ENCODE data around the gene GALNT17. TPM values are rescaled to one million over a fixed set of nuclear protein-coding genes. Genes with fewer than 3 reads are reported as not detected.

Gene GALNT17
- total and polyA plus RNA-seq, 11 donors = 16.9 to 116 (median 73.1) TPM

DNA sequence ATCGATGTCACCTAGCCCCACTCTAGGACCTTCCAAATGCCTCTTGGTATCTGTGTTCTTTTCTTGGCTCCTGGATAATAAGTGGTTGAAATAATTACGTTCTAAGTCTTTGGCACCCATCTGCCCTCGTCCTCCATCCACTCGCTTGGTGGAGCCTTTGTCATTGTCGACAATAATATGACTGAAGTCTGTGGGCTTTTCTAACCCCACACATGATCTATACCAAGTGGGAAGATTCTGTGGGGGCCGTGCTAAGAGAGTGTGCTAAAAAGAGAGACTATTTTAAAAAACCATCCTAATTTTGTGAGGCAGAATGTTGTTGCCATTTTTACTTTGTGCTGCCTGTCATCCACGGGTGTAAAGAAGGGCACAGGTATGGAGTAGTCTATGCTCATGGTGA lies 113.1 kb downstream of the GALNT17 start:
- WGBS, 4 donors = 66 to 68% (median 67%) methylated on average over 7 of the region's 7 CpGs
- H3K36me3 ChIP-seq = no peaks in the 10 kb centered on the region
- intact Hi-C loops (cut with DNase I) = loop anchor here in 3 of 10 donors (10.0 kb wide), 2 partner anchors 160 to 490 kb away; no protein-coding TSS in a partner anchor
- H3K27me3 ChIP-seq = no peaks in the 10 kb centered on the region
- H3K27ac ChIP-seq = peak overlapping the region in 5 of 12 donors; percentile 39 to 75 (median 66)
- TF ChIP-seq, protein P1, sequence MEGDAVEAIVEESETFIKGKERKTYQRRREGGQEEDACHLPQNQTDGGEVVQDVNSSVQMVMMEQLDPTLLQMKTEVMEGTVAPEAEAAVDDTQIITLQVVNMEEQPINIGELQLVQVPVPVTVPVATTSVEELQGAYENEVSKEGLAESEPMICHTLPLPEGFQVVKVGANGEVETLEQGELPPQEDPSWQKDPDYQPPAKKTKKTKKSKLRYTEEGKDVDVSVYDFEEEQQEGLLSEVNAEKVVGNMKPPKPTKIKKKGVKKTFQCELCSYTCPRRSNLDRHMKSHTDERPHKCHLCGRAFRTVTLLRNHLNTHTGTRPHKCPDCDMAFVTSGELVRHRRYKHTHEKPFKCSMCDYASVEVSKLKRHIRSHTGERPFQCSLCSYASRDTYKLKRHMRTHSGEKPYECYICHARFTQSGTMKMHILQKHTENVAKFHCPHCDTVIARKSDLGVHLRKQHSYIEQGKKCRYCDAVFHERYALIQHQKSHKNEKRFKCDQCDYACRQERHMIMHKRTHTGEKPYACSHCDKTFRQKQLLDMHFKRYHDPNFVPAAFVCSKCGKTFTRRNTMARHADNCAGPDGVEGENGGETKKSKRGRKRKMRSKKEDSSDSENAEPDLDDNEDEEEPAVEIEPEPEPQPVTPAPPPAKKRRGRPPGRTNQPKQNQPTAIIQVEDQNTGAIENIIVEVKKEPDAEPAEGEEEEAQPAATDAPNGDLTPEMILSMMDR (IDR thresholded peaks at IDR 0.05) = no peak
- no peak for TF ChIP-seq POLR2A (IDR thresholded peaks at IDR 0.05)
- H3K4me1 ChIP-seq = peaks cover 0 to 24% (median under 1%) of the 10 kb centered on the region in 12 donors
- ATAC-seq (peak; percentile 33 to 56 (median 44)), DNase-seq (no peak)
- no peaks in the 10 kb centered on the region for H3K9me3 ChIP-seq
- no peak overlapping the region for H3K4me3 ChIP-seq

DNA sequence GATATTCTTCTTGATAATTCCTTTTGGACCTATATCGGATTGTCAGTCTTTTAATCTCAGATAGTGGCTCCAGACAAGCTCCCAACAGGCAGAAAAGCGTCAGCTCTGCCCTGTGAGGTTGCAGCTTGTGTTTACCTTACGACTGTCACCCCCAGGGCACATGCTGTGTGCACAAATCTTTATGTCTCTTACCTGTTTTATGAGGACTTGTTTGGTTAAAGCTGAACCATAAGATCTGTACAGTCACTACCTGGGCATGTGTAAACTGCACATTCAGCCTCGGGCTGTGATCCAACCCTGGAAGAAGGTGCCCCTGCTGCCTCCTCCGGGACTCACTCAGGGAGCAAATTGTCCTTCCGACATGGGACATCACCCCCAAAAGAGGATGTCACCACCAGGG lies 119.8 kb downstream of the GALNT17 start:
- Histone ChIP-seq H3K27me3 (no peaks in the 10 kb centered on the region), H3K9me3 (peaks cover 0 to 4% (median 0%) of the 10 kb centered on the region in 12 donors), H3K36me3 (no peaks in the 10 kb centered on the region), H3K4me1 (peaks cover 0 to 8% (median 0%) of the 10 kb centered on the region in 12 donors), H3K27ac (no peak overlapping the region), H3K4me3 (no peak overlapping the region)
- ATAC-seq = no peak
- TF ChIP-seq POLR2A (IDR thresholded peaks at IDR 0.05) = no peak
- intact Hi-C loops (cut with DNase I) = no loop called here
- DNase-seq = no peak
- 73 to 80% (median 77%) methylated on average over 6 of the region's 6 CpGs for WGBS, 4 donors

DNA sequence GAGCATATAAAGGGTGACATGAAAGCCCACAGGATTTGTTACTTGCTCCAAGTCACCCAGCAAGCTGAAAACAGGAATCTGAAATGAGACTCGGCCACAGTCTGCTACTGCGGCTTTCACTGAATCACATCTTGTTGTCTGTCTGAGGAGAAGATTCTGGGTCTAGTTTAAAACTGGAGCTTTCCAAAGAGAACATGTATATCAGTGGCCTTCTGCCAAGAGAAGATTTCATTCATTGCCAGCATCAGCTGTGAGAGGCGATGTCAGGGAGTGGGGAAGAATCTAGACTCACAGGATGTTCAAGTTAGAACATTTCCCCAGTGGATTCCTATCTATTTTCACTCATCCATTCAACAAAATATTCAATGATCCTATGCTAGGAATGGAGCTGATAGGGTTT lies 122.8 kb downstream of the GALNT17 start:
- 66 to 79% (median 75%) methylated on average over 3 of the region's 3 CpGs for WGBS, 4 donors
- Histone ChIP-seq H3K4me3 (no peak overlapping the region), H3K27ac (no peak overlapping the region), H3K36me3 (no peaks in the 10 kb centered on the region), H3K9me3 (peaks cover 0 to 4% (median 0%) of the 10 kb centered on the region in 12 donors), H3K4me1 (peaks cover 0 to 8% (median 0%) of the 10 kb centered on the region in 12 donors), H3K27me3 (no peaks in the 10 kb centered on the region)
- DNase-seq (no peak), ATAC-seq (no peak)
- intact Hi-C loops (cut with DNase I) = no loop called here
- TF ChIP-seq, protein P1 (IDR thresholded peaks at IDR 0.05) = no peak
- TF ChIP-seq POLR2A (IDR thresholded peaks at IDR 0.05) = no peak

- WGBS, 4 donors = 55 to 73% (median 67%) methylated on average over 4 of the region's 4 CpGs
- intact Hi-C loops (cut with DNase I) = no loop called here
- ATAC-seq = no peak
Measured at GRCh38 chr7:71255537-71256178, 123.7 kb downstream of the GALNT17 start.

More at GRCh38 chr7:71255537-71256178, 123.7 kb downstream of the GALNT17 start:
- H3K36me3 ChIP-seq = no peaks in the 10 kb centered on the region
- no peak overlapping the region for H3K27ac ChIP-seq
- DNase-seq = no peak
- peaks cover 0 to 11% (median 0%) of the 10 kb centered on the region in 12 donors for H3K4me1 ChIP-seq
- H3K4me3 ChIP-seq = no peak overlapping the region
- peaks cover 0 to 4% (median 0%) of the 10 kb centered on the region in 12 donors for H3K9me3 ChIP-seq
- no peaks in the 10 kb centered on the region for H3K27me3 ChIP-seq
- TF ChIP-seq POLR2A (IDR thresholded peaks at IDR 0.05) = no peak
- TF ChIP-seq, protein P1 (IDR thresholded peaks at IDR 0.05) = no peak

Measured in heart left ventricle (tissue), 16 donors.